Measurements from ENCODE around the gene C2orf15. TPM values are rescaled to one million over a fixed set of nuclear protein-coding genes. Genes with fewer than 3 reads are reported as not detected.

Gene C2orf15, protein sequence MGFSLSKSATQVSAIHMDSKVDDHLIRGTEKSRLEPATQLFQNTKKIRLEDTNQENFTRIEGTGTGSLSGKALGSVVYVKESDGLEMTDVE
- total RNA-seq = 16.0 and 19.6 TPM in 2 replicates
- long read RNA-seq, transcript C2orf15-201 (4 exons, 1,667 nt) = major isoform, 46 of 52 reads
- long read RNA-seq, partial matches to known transcripts = 3 of 52 reads
- long read RNA-seq, other reads (novel, unspliced or antisense) = 2 of 52 reads

DNA sequence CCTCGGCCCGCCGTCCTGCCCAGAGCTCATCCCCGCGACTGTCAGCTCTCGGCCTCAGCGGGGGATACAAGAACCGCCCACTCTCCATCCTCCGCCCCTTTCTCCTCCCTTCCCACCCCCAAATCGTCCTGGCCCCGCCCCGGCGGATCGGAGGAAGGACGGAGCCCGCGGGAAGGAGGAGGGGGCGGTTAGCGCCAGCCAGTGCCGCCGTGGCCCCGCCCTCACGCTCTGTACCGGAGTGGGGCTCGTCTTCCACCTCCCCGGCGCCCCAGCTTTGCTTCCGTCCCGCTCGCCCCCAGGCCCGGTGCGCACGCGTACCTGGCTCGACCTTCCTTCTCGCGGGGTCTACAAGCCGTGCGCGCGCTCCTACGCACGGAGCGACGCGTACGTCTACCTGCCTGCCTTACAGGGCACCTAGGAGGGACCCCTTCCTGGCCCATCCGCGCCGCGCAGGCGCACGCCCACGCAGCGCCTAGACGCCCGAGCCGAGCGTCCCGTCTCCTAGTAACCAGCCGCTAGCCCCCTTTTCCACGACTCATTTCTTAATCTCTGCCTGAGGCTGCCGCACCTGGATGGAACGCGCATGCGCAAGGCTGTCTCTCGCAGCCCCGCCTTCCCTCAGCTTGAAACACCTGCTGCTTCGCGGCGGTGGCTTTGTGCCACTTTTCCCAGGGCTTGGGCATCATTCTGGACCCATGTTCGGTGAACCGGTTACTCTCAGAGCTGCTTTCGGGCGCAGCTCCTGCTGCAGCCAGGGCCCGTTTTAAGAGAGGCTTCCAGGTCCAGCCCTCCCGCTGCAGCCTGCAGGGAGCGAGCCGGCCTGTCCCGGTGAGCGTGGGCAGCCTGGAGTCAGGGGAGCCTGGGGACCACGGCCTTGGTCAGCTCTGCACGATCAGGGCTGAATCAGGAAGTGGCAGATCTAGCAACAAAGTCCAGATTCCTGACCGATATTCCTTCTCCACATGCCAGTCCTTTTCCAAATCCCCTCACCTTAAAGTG is at the start of gene C2orf15:
C2orf15 (plus strand) TSS at position 598 of the 999 bp plus-strand sequence. CDS start 8,852 bp downstream, outside the sequence.
- H3K4me3 Mint-ChIP-seq (ENCODE audit: low read depth) = peak within 1 kb of the TSS; percentile 96
- peak; percentile 93 for DNase-seq (ENCODE audit: low spot score, unreplicated experiment)
- peaks cover 14% of the 10 kb centered on the region for H3K9me3 Mint-ChIP-seq (ENCODE audit: low read depth)
- TF ChIP-seq, protein P1, sequence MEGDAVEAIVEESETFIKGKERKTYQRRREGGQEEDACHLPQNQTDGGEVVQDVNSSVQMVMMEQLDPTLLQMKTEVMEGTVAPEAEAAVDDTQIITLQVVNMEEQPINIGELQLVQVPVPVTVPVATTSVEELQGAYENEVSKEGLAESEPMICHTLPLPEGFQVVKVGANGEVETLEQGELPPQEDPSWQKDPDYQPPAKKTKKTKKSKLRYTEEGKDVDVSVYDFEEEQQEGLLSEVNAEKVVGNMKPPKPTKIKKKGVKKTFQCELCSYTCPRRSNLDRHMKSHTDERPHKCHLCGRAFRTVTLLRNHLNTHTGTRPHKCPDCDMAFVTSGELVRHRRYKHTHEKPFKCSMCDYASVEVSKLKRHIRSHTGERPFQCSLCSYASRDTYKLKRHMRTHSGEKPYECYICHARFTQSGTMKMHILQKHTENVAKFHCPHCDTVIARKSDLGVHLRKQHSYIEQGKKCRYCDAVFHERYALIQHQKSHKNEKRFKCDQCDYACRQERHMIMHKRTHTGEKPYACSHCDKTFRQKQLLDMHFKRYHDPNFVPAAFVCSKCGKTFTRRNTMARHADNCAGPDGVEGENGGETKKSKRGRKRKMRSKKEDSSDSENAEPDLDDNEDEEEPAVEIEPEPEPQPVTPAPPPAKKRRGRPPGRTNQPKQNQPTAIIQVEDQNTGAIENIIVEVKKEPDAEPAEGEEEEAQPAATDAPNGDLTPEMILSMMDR (IDR thresholded peaks at IDR 0.05; ENCODE audit: unreplicated experiment) = no peak
- H3K27me3 Mint-ChIP-seq = no peaks in the 10 kb centered on the region
- peaks cover 17% of the 10 kb centered on the region for H3K36me3 Mint-ChIP-seq (ENCODE audit: insufficient read depth)
- H3K27ac Mint-ChIP-seq = peak within 1 kb of the TSS; percentile 99
- H3K4me1 Mint-ChIP-seq (ENCODE audit: low read depth) = peaks cover 18% of the 10 kb centered on the region

DNA sequence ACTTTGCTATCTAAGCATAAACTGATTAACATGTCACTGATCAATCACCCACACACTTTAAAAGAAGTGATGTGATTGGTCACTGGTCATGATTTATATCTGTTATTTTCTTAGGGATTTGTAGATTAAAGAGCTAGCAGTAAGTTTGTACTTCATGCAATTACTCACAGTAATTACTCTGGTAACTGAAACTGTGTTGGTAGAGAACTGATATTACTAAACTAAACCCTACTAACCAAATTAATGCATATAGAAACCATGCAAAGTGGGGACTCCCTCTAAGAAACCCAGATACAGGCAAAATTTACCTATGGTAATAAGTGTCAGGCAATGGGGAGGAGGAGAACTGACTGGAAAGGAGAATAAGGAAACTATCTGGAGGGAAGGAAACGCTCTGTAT is 44.8 kb upstream of the C2orf15 start:
- H3K9me3 Mint-ChIP-seq (ENCODE audit: low read depth) = peaks cover 24% of the 10 kb centered on the region
- H3K4me3 Mint-ChIP-seq (ENCODE audit: low read depth) = no peak overlapping the region
- no peak overlapping the region for H3K27ac Mint-ChIP-seq
- TF ChIP-seq, protein P1 (IDR thresholded peaks at IDR 0.05; ENCODE audit: unreplicated experiment) = no peak
- peaks cover 8% of the 10 kb centered on the region for H3K4me1 Mint-ChIP-seq (ENCODE audit: low read depth)
- H3K27me3 Mint-ChIP-seq = no peaks in the 10 kb centered on the region
- peaks cover 13% of the 10 kb centered on the region for H3K36me3 Mint-ChIP-seq (ENCODE audit: insufficient read depth)
- no peak for DNase-seq (ENCODE audit: low spot score, unreplicated experiment)

DNA sequence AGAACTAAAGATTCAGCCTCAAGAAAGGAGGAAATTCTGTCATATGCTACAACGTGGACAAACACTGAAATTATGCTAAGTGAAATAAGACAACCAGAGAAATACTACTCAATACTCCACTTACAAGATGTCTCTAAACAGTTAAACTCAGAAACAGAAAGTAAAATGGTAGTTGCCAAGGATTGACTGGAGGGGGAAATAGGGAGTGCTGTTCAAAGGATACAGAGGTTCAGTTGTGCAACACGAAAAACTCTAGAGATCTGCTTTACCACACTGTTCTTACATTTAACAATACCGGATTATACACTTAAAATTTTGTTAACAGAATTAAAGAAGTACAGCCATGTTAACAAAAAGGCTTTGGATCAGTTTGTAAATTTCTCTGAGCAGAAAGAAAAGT is 39.8 kb upstream of the C2orf15 start:
- H3K4me1 Mint-ChIP-seq (ENCODE audit: low read depth) = peaks cover 3% of the 10 kb centered on the region
- DNase-seq (ENCODE audit: low spot score, unreplicated experiment) = no peak
- H3K9me3 Mint-ChIP-seq (ENCODE audit: low read depth) = no peaks in the 10 kb centered on the region
- H3K36me3 Mint-ChIP-seq (ENCODE audit: insufficient read depth) = peaks cover 3% of the 10 kb centered on the region
- H3K27me3 Mint-ChIP-seq = no peaks in the 10 kb centered on the region
- H3K4me3 Mint-ChIP-seq (ENCODE audit: low read depth) = no peak overlapping the region
- no peak overlapping the region for H3K27ac Mint-ChIP-seq
- TF ChIP-seq, protein P1 (IDR thresholded peaks at IDR 0.05; ENCODE audit: unreplicated experiment) = no peak

DNA sequence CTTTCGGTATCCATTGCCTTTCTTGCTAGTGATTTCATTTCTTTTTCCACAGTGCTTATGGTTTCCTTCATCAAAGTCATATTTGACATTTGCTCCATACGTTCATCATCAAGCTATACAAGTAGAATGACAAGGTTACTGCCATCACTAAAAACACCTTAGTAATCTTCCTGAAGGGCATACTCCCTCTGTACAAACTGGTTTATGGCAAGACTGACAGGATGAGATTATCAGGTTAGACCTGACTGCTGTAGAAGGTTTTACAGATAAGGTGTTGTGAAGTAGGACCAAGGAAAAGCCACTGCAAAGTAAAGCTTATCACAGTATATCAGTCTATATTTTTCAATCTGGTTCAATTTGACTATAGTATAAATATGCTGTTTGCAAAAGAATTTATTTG is 37.5 kb upstream of the C2orf15 start:
- no peaks in the 10 kb centered on the region for H3K9me3 Mint-ChIP-seq (ENCODE audit: low read depth)
- H3K27me3 Mint-ChIP-seq = no peaks in the 10 kb centered on the region
- TF ChIP-seq, protein P1 (IDR thresholded peaks at IDR 0.05; ENCODE audit: unreplicated experiment) = no peak

GRCh38 chr2:99106913-99107312 is 34.6 kb upstream of the C2orf15 start:
- H3K27me3 Mint-ChIP-seq = no peaks in the 10 kb centered on the region
- no peak for DNase-seq (ENCODE audit: low spot score, unreplicated experiment)
- no peak overlapping the region for H3K27ac Mint-ChIP-seq
- no peak overlapping the region for H3K4me3 Mint-ChIP-seq (ENCODE audit: low read depth)
- H3K9me3 Mint-ChIP-seq (ENCODE audit: low read depth) = no peaks in the 10 kb centered on the region
- H3K4me1 Mint-ChIP-seq (ENCODE audit: low read depth) = no peaks in the 10 kb centered on the region
- TF ChIP-seq, protein P1 (IDR thresholded peaks at IDR 0.05; ENCODE audit: unreplicated experiment) = no peak
- H3K36me3 Mint-ChIP-seq (ENCODE audit: insufficient read depth) = no peaks in the 10 kb centered on the region

More for the DNA sequence above, 37.5 kb upstream of the C2orf15 start:
- DNase-seq (ENCODE audit: low spot score, unreplicated experiment) = no peak
- no peak overlapping the region for H3K27ac Mint-ChIP-seq
- H3K4me3 Mint-ChIP-seq (ENCODE audit: low read depth) = no peak overlapping the region
- H3K36me3 Mint-ChIP-seq (ENCODE audit: insufficient read depth) = peaks cover 3% of the 10 kb centered on the region
- H3K4me1 Mint-ChIP-seq (ENCODE audit: low read depth) = no peaks in the 10 kb centered on the region

Measured in progenitor cell of endocrine pancreas (in vitro differentiated cells).